H1 (cell line): ENCODE results near the gene MRS2. TPM values are rescaled to one million over a fixed set of nuclear protein-coding genes. Genes with fewer than 3 reads are reported as not detected.
"Not testable (repeated sequence)": the region's sequence is repeated elsewhere in the genome, so short reads cannot be mapped to it uniquely, and the experiment has no call there.

Experiments used
- CTCF ChIA-PET: fragments of 300-600 bp; sonication (Branson Sonifier 250); formaldehyde crosslinking; loops from one replicate; lab custom pipeline; 2021; ENCODE audit not compliant: partially characterized antibody; lab: Charles Lee
- POLR2A ChIA-PET: fragments of 300-600 bp; sonication (Branson Sonifier 250); formaldehyde crosslinking; loops from one replicate; lab custom pipeline; 2021; ENCODE audit warnings: inconsistent platforms; ENCODE audit not compliant: partially characterized antibody; lab: Charles Lee
- DNase-seq, 2 experiments: peaks; one replicate each; pipeline versions ENCODE4 v3.0.0 to v3.0.0-alpha.2; 2010 to 2022; ENCODE audit warnings: low spot score in 2 of 2, low read depth in 1 of 2, mixed read lengths in 1 of 2
- FAIRE-seq: peaks from 2 replicates; lab custom pipeline; 2011; peaks lifted over from hg19 to GRCh38; lab: Jason Lieb, UNC
- H2AFZ ChIP-seq: 2 replicates; pipeline ENCODE4 v1.8.1; 2012; ENCODE audit warnings: low read length, inconsistent platforms
- H2AK5ac ChIP-seq: 2 replicates; pipeline ENCODE4 v1.6.1; 2013; ENCODE audit warnings: low read depth, low read length
- H2BK120ac ChIP-seq: replicated peaks from 2 replicates; pipeline ENCODE3; 2013; ENCODE audit warnings: low read depth, low read length, inconsistent platforms
- H2BK12ac ChIP-seq: 2 replicates; pipeline ENCODE4 v1.6.1; 2013; ENCODE audit warnings: low read depth, low read length
- H2BK15ac ChIP-seq: 2 replicates; pipeline ENCODE4 v1.6.1; 2013; ENCODE audit warnings: low read length
- H2BK20ac ChIP-seq: 2 replicates; pipeline ENCODE4 v1.6.1; 2013; ENCODE audit warnings: low read length
- H2BK5ac ChIP-seq: 2 replicates; pipeline ENCODE4 v1.6.1; 2013; ENCODE audit warnings: low read depth, low read length
- H3K14ac ChIP-seq: 2 replicates; pipeline ENCODE4 v1.6.1; 2013; ENCODE audit warnings: inconsistent platforms; ENCODE audit not compliant: insufficient read length
- H3K18ac ChIP-seq: 2 replicates; pipeline ENCODE4 v1.6.1; 2013; ENCODE audit warnings: low read length; ENCODE audit errors: extremely low read depth
- H3K23ac ChIP-seq: 2 replicates; pipeline ENCODE4 v1.6.1; 2013; ENCODE audit warnings: inconsistent platforms; ENCODE audit not compliant: insufficient read length
- H3K23me2 ChIP-seq: 2 replicates; pipeline ENCODE4 v1.6.1; 2013; ENCODE audit warnings: low read depth, low read length
- H3K27ac ChIP-seq: 2 replicates; pipeline ENCODE4 v1.6.1; 2011; ENCODE audit warnings: low read depth, low read length, inconsistent platforms
- H3K27me3 ChIP-seq, 4 experiments: replicated peaks in 1 of 4; 1 replicate in 1 of 4; 2 replicates in 3 of 4; pipeline versions ENCODE4 v1.6.1 to v1.8.1; 2011 to 2013; ENCODE audit warnings: low read length in 3 of 4, mild to moderate bottlenecking in 3 of 4, inconsistent platforms in 2 of 4, mixed read lengths in 2 of 4, moderate library complexity in 1 of 4; ENCODE audit not compliant: control insufficient read depth in 3 of 4, insufficient read depth in 3 of 4; ENCODE audit errors: extremely low read depth in 1 of 4
- H3K36me3 ChIP-seq, 4 experiments: 2 replicates each; pipeline versions ENCODE4 v1.6.1 to v1.8.1; 2011 to 2013; ENCODE audit warnings: mild to moderate bottlenecking in 4 of 4, low read length in 3 of 4, moderate library complexity in 2 of 4, control low read depth in 1 of 4, inconsistent platforms in 1 of 4; ENCODE audit not compliant: insufficient read depth in 4 of 4, control insufficient read depth in 2 of 4
- H3K4ac ChIP-seq: replicated peaks from 2 replicates; pipeline ENCODE3; 2013; ENCODE audit warnings: low read length, low read depth, mixed read lengths, inconsistent platforms; ENCODE audit not compliant: insufficient read length
- H3K4me1 ChIP-seq, 4 experiments: replicated peaks in 1 of 4; 1 replicate in 1 of 4; 2 replicates in 3 of 4; pipeline versions ENCODE4 v1.6.1 to v1.8.1; 2011 to 2013; ENCODE audit warnings: low read length in 3 of 4, inconsistent platforms in 2 of 4, mixed read lengths in 1 of 4; ENCODE audit not compliant: insufficient read depth in 4 of 4, control insufficient read depth in 3 of 4
- H3K4me2 ChIP-seq, 2 experiments: 2 replicates each; pipeline versions ENCODE4 v1.6.1 to v1.8.1; 2011 to 2013; ENCODE audit warnings: low read depth in 2 of 2, low read length in 2 of 2, control low read depth in 1 of 2, inconsistent platforms in 1 of 2, mild to moderate bottlenecking in 1 of 2; ENCODE audit not compliant: insufficient read depth in 1 of 2
- H3K4me3 ChIP-seq, 4 experiments: fragments of 200-600, 300-600 bp in 1 of 4; sonication (generic), shearing (Covaris generic), sonication (Bioruptor Twin) in 1 of 4; 2 replicates each; pipeline versions ENCODE4 v1.5.1 to v1.8.1; 2011 to 2016; ENCODE audit warnings: low read length in 4 of 4, low read depth in 3 of 4, control low read depth in 2 of 4, inconsistent platforms in 2 of 4, mild to moderate bottlenecking in 2 of 4, mixed read lengths in 1 of 4, moderate library complexity in 1 of 4; ENCODE audit not compliant: insufficient read depth in 2 of 4; ENCODE audit errors: extremely low read depth in 1 of 4
- H3K56ac ChIP-seq: replicated peaks from 2 replicates; pipeline ENCODE3; 2013; ENCODE audit warnings: low read depth, mild to moderate bottlenecking, mixed read lengths, low read length, inconsistent platforms; ENCODE audit not compliant: insufficient read length
- H3K79me1 ChIP-seq: 2 replicates; pipeline ENCODE4 v1.6.1; 2013; ENCODE audit warnings: low read depth, low read length, control low read depth
- H3K79me2 ChIP-seq, 2 experiments: 2 replicates each; pipeline versions ENCODE4 v1.6.1 to v1.8.1; 2012 to 2013; ENCODE audit warnings: low read length in 2 of 2, mild to moderate bottlenecking in 2 of 2, inconsistent platforms in 1 of 2; ENCODE audit not compliant: insufficient read depth in 2 of 2, control insufficient read depth in 1 of 2
- H3K9ac ChIP-seq, 4 experiments: replicated peaks in 1 of 4; 1 replicate in 1 of 4; 2 replicates in 3 of 4; pipeline versions ENCODE4 v1.6.1 to v1.8.1; 2011 to 2013; ENCODE audit warnings: low read depth in 3 of 4, low read length in 3 of 4, control low read depth in 2 of 4, mild to moderate bottlenecking in 2 of 4, moderate library complexity in 2 of 4, inconsistent platforms in 1 of 4; ENCODE audit errors: extremely low read depth in 1 of 4
- H3K9me3 ChIP-seq, 2 experiments: 2 replicates each; pipeline versions ENCODE4 v1.6.1 to v1.8.1; 2012 to 2013; ENCODE audit warnings: mild to moderate bottlenecking in 2 of 2, moderate library complexity in 2 of 2, control low read depth in 1 of 2, inconsistent platforms in 1 of 2, low read depth in 1 of 2, low read length in 1 of 2, mixed read lengths in 1 of 2; ENCODE audit not compliant: insufficient read depth in 2 of 2
- H4K20me1 ChIP-seq, 2 experiments: replicated peaks in 1 of 2; 2 replicates each; pipeline versions ENCODE3 to v1.8.1; 2011 to 2013; ENCODE audit warnings: inconsistent platforms in 2 of 2, low read length in 2 of 2, mild to moderate bottlenecking in 1 of 2; ENCODE audit not compliant: insufficient read depth in 2 of 2, control insufficient read depth in 1 of 2
- H4K5ac ChIP-seq: 2 replicates; pipeline ENCODE4 v1.6.1; 2013; ENCODE audit warnings: low read length, low read depth, mixed read lengths, inconsistent platforms; ENCODE audit not compliant: insufficient read length
- H4K8ac ChIP-seq: 2 replicates; pipeline ENCODE4 v1.8.0; 2013; ENCODE audit warnings: mild to moderate bottlenecking, moderate library complexity, low read length, inconsistent platforms; ENCODE audit not compliant: insufficient read depth; ENCODE audit errors: extremely low read depth
- H4K91ac ChIP-seq: replicated peaks from 2 replicates; pipeline ENCODE3; 2013; ENCODE audit warnings: low read length, mixed read lengths, inconsistent platforms; ENCODE audit not compliant: insufficient read length
- GTF2F1 ChIP-seq: IDR thresholded peaks from 2 replicates; pipeline ENCODE4 v1.6.1; 2012; ENCODE audit warnings: low read depth, low read length, improper control_type of control experiment, borderline replicate concordance
- KDM5A ChIP-seq: fragments of 200-600 bp; IDR thresholded peaks from 2 replicates; pipeline ENCODE4 v1.7.1; 2012; ENCODE audit warnings: mild to moderate bottlenecking, low read length, inconsistent platforms, mixed read lengths
- SIX5 ChIP-seq: IDR thresholded peaks from 2 replicates; pipeline ENCODE4 v1.6.1; 2011; ENCODE audit warnings: mild to moderate bottlenecking, low read depth, low read length
- YY1 ChIP-seq: IDR thresholded peaks from 2 replicates; pipeline ENCODE4 v1.6.1; 2011; ENCODE audit warnings: low read depth, mild to moderate bottlenecking, low read length
- WGBS, 2 experiments: shearing (Covaris generic) in 1 of 2; methylation state at CpG; one replicate each; pipeline versions ENCODE4 v1.1.6 to v1.1.7; 2013 to 2015; ENCODE audit warnings: low lambda C conversion rate in 2 of 2, mixed read lengths in 2 of 2, inconsistent platforms in 1 of 2, low coverage in 1 of 2, missing lambda C conversion rate in 1 of 2; ENCODE audit not compliant: insufficient replicate concordance in 2 of 2, insufficient coverage in 1 of 2, insufficient read length in 1 of 2; ENCODE audit errors: extremely low coverage in 1 of 2, missing lambda C conversion rate in 1 of 2; 5-methylcytosine and 5-hydroxymethylcytosine counted together
- polyA plus RNA-seq, 7 experiments: library from polyadenylated mRNA; depleted of rRNA in 3 of 7; stranded (reverse) in 5 of 7; unstranded in 2 of 7; fragments of >200 nt in 5 of 7; fragments of 200-250 nt in 2 of 7; gene quantifications; 1 replicate in 5 of 7; 2 replicates in 1 of 7; 4 replicates in 1 of 7; pipeline versions ENCODE4 v1.2.1 to v1.2.3, GENCODE V29; 2011 to 2013; ENCODE audit warnings: missing spikeins in 2 of 7, mixed read lengths in 2 of 7
- total RNA-seq: library from RNA; stranded (reverse); fragmentation: NEBNext Ultra II Directional; extraction: Animal tissue kit (Norgen Biotek cat#: 25700); gene quantifications from 2 replicates; pipeline ENCODE4 v1.2.1, GENCODE V29; 2021

MRS2 gene
- total and polyA plus RNA-seq, 2 of the 8 experiments (the other 6 are each of a cell fraction or from before 2014, with no cell fraction given), result 51.2 to 67.5 TPM

- TF ChIP-seq SIX5 (no peak), GTF2F1 (no peak), KDM5A (no peak), YY1 (no peak)
- TF ChIP-seq, all 59 proteins: peak for 0
These were observed 20.6 kb upstream of the MRS2 start (continued) for GRCh38 chr6:24382220-24382540.

DNA sequence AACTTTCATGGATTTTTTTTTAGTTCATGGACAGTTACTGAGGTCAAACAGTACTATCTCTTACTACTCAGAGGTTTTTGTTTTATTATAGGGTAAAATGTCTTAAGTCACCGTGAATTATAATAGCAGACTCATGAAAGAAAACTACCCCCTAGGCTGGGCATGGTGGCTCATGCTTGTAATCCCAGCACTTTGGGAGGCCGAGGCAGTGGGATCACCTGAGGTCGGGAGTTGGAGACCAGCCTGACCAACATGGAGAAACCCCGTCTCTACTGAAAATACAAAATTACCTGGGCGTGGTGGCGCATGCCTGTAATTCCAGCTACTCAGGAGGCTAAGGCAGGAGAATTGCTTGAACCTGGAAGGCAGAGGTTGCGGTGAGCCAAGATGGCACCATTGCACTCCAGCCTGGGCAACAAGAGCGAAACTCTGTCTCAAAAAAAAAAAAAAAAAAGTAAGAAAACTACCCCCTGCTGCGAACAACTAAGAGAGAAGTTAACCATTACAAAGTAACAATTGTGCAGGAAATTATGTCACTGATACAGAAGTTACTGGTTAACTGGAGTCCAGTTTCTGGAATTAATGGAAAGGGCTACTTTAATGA, 19.7 kb upstream of the MRS2 start:
- H3K79me1 ChIP-seq, H2AK5ac ChIP-seq, H3K23me2 ChIP-seq, POLR2A ChIA-PET, H2BK120ac ChIP-seq, H3K4me1 ChIP-seq, H3K4me2 ChIP-seq, H3K23ac ChIP-seq, H3K14ac ChIP-seq, H2BK15ac ChIP-seq, H2BK12ac ChIP-seq, CTCF ChIA-PET, H2AFZ ChIP-seq, H3K27ac ChIP-seq, H2BK5ac ChIP-seq, H4K91ac ChIP-seq, H3K79me2 ChIP-seq, H4K8ac ChIP-seq, H3K4me3 ChIP-seq, H3K56ac ChIP-seq, H2BK20ac ChIP-seq, FAIRE-seq, H4K5ac ChIP-seq, H4K20me1 ChIP-seq, H3K9ac ChIP-seq, DNase-seq, H3K9me3 ChIP-seq, H3K18ac ChIP-seq, H3K36me3 ChIP-seq, H3K4ac ChIP-seq, H3K27me3 ChIP-seq: not testable (repeated sequence)
- 95% methylated on average over 9 of the region's 9 CpGs; no CpG with 5 or more reads in 1 of the 2 experiments for WGBS, 2 experiments
